Measurements from ENCODE around the gene FARP2. TPM values are rescaled to one million over a fixed set of nuclear protein-coding genes. Genes with fewer than 3 reads are reported as not detected.

FARP2 gene
- total and polyA plus RNA-seq, 2 donors (not counting 1 experiment from before 2014, with no cell fraction given), result 28.2 to 41.0 TPM

GRCh38 chr2:241542278-241542605 lies 186.2 kb downstream of the FARP2 start:
- H3K4me1 ChIP-seq (ENCODE audit: control insufficient read depth, extremely low read depth, insufficient read depth, low read length), result peaks cover 26% of the 10 kb centered on the region
- H3K9me3 ChIP-seq (ENCODE audit: control insufficient read depth, insufficient read depth, low read depth, low read length), result no peaks in the 10 kb centered on the region
- no peaks in the 10 kb centered on the region for H3K79me2 ChIP-seq (ENCODE audit: control insufficient read depth, insufficient read depth, low read length)
- no peaks in the 10 kb centered on the region for H3K36me3 ChIP-seq (ENCODE audit: control insufficient read depth, insufficient read depth, low read length)
- DNase-seq (ENCODE audit: low read depth in 2 of 2), result no peak
- no peak overlapping the region for H3K4me2 ChIP-seq (ENCODE audit: extremely low read depth, insufficient read depth, low read length)
- no peak overlapping the region for H3K9ac ChIP-seq (ENCODE audit: insufficient read depth, low read length)
- TF ChIP-seq CTCF (conservative IDR thresholded peaks at IDR 0.05 in 1 of 2, IDR thresholded peaks at IDR 0.05 in 1 of 2; ENCODE audit: low read depth in 1 of 2, low read length in 2 of 2) (no peak), EZH2 (IDR thresholded peaks at IDR 0.05; ENCODE audit: low read length, missing control alignments) (no peak)
- no peaks in the 10 kb centered on the region for H4K20me1 ChIP-seq (ENCODE audit: control insufficient read depth, extremely low read depth, insufficient read depth, low read length)
- H3K27me3 ChIP-seq (ENCODE audit: control insufficient read depth, insufficient read depth, low read length), result no peaks in the 10 kb centered on the region
- no peak overlapping the region for H3K4me3 ChIP-seq (replicated peaks in 1 of 4; ENCODE audit: control extremely low read depth in 1 of 4, insufficient read depth in 1 of 4, low read depth in 3 of 4, low read length in 4 of 4)
- no peak overlapping the region for H3K27ac ChIP-seq (ENCODE audit: insufficient read depth, low read length)
- no peak overlapping the region for H2AFZ ChIP-seq (ENCODE audit: low read length)

Other genes starting within 250 kb of the FARP2 start
- gene PASK, start 206.8 kb upstream of the FARP2 start, total RNA-seq, result 1.5 TPM in 2 replicates
- gene PASK, start 206.8 kb upstream of the FARP2 start, polyA plus RNA-seq, result 1.0 and 2.2 TPM in 2 replicates
- gene PPP1R7, start 205.8 kb upstream of the FARP2 start, total RNA-seq, result 53.7 and 70.7 TPM in 2 replicates
- 141 and 153 TPM in 2 replicates for gene PPP1R7, start 205.8 kb upstream of the FARP2 start, polyA plus RNA-seq
- 0.26 and 0.50 TPM in 2 replicates for gene ANO7, start 167.6 kb upstream of the FARP2 start, total RNA-seq
- 0.50 and 0.70 TPM in 2 replicates for gene ANO7, start 167.6 kb upstream of the FARP2 start, polyA plus RNA-seq
- gene HDLBP, start 40.6 kb upstream of the FARP2 start, total RNA-seq, result 1,289 and 1,354 TPM in 2 replicates
- gene HDLBP, start 40.6 kb upstream of the FARP2 start, polyA plus RNA-seq, result 626 and 639 TPM in 2 replicates
- gene SEPTIN2, start 40.4 kb upstream of the FARP2 start, total RNA-seq, result 326 and 403 TPM in 2 replicates
- 795 and 927 TPM in 2 replicates for gene SEPTIN2, start 40.4 kb upstream of the FARP2 start, polyA plus RNA-seq
- gene STK25, start 152.3 kb downstream of the FARP2 start, total RNA-seq, result 131 and 197 TPM in 2 replicates
- 168 and 171 TPM in 2 replicates for gene STK25, start 152.3 kb downstream of the FARP2 start, polyA plus RNA-seq
- gene BOK, start 202.5 kb downstream of the FARP2 start, total RNA-seq, result 38.5 and 42.4 TPM in 2 replicates
- 14.8 and 21.2 TPM in 2 replicates for gene BOK, start 202.5 kb downstream of the FARP2 start, polyA plus RNA-seq